Left lung (tissue), 10 donors: ENCODE results near the gene SLC16A4. TPM values are rescaled to one million over a fixed set of nuclear protein-coding genes. Genes with fewer than 3 reads are reported as not detected.
A peak's percentile ranks its signal among the peaks of the same experiment; 100 is the strongest.

Source experiments
- ATAC-seq: fragments of 200-7000 bp; cut with Tn5 transposase; one replicate; pipeline ENCODE4 v1.9.1; 2020; ENCODE audit warnings: moderate library complexity
- DNase-seq, 4 donors: peaks; one replicate each; pipeline ENCODE4 v3.0.0-alpha.2; 2013 to 2020
- H3K27ac ChIP-seq, 2 donors: fragments of 200-600 bp; sonication (generic) in 1 of 2; one replicate each; pipeline versions ENCODE4 v1.5.0 to v1.8.0; 2020 to 2021
- H3K27me3 ChIP-seq, 2 donors: fragments of 200-600 bp; sonication (generic) in 1 of 2; one replicate each; pipeline versions ENCODE4 v1.5.0 to v1.8.0; 2020 to 2021
- H3K36me3 ChIP-seq, 2 donors: fragments of 200-600 bp; sonication (generic) in 1 of 2; one replicate each; pipeline versions ENCODE4 v1.5.0 to v1.8.0; 2020 to 2021
- H3K4me1 ChIP-seq, 2 donors: fragments of 200-600 bp; one replicate each; pipeline ENCODE4 v1.8.0; 2021
- H3K4me3 ChIP-seq, 2 donors: fragments of 200-600 bp; sonication (generic) in 1 of 2; one replicate each; pipeline versions ENCODE4 v1.5.0 to v1.8.0; 2020 to 2021; ENCODE audit warnings: mild to moderate bottlenecking in 1 of 2
- H3K9me3 ChIP-seq, 2 donors: fragments of 200-600 bp; sonication (generic) in 1 of 2; one replicate each; pipeline versions ENCODE4 v1.5.0 to v1.8.0; 2020 to 2021
- intact Hi-C, 2 donors: fragments of 100-400 bp; cut with DNase I; formaldehyde crosslinking; loops; one replicate each; pipeline versions ENCODE4 v1.11.2 to v1.14.2; 2022
- polyA plus RNA-seq, 6 donors: library from polyadenylated mRNA; unstranded; fragments of 120-200 nt; gene quantifications; one replicate each; pipeline ENCODE4 v1.2.1, GENCODE V29; 2013; ENCODE audit not compliant: insufficient read length in 6 of 6
- total RNA-seq, 2 donors: library from RNA; stranded (reverse); fragmentation: NEBNext Ultra II Directional; extraction: Animal tissue kit (Norgen Biotek cat#: 25700); gene quantifications; one replicate each; pipeline ENCODE4 v1.2.1, GENCODE V29; 2021
- TF ChIP-seq, protein P1 (sequence below), 2 donors: fragments of 200-600 bp; sonication (generic) in 1 of 2; IDR thresholded peaks; one replicate each; pipeline versions ENCODE4 v1.5.0 to v1.8.0; 2021; ENCODE audit warnings: antibody characterized with exemption in 2 of 2
- donor health status: DM: no; HTN: yes; CAD: no.
- donor health status: DM: no; HTN: no; CAD: no.

SLC16A4 gene
- total and polyA plus RNA-seq, 8 donors = 6.1 to 40.5 (median 8.0) TPM

DNA sequence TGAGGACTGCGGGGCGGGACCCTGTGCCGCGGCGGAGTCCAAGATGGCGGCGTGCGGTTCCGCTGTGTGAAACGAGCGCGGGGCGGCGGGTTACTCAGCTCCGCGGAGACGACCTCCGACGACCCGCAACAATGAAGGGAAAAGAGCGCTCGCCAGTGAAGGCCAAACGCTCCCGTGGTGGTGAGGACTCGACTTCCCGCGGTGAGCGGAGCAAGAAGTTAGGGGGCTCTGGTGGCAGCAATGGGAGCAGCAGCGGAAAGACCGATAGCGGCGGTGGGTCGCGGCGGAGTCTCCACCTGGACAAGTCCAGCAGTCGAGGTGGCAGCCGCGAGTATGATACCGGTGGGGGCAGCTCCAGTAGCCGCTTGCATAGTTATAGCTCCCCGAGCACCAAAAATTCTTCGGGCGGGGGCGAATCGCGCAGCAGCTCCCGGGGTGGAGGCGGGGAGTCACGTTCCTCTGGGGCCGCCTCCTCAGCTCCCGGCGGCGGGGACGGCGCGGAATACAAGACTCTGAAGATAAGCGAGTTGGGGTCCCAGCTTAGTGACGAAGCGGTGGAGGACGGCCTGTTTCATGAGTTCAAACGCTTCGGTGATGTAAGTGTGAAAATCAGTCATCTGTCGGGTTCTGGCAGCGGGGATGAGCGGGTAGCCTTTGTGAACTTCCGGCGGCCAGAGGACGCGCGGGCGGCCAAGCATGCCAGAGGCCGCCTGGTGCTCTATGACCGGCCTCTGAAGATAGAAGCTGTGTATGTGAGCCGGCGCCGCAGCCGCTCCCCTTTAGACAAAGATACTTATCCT, 51.2 kb downstream of the SLC16A4 start:
- intact Hi-C loops = no loop called here
- Histone ChIP-seq H3K4me3 (peak overlapping the region; percentile 65 to 98), H3K27ac (peak overlapping the region; percentile 90 to 99), H3K4me1 (peaks cover 27 to 61% of the 10 kb centered on the region in 2 donors), H3K9me3 (no peaks in the 10 kb centered on the region), H3K27me3 (no peaks in the 10 kb centered on the region), H3K36me3 (peaks cover 0 to 17% of the 10 kb centered on the region in 2 donors)
- TF ChIP-seq, protein P1, sequence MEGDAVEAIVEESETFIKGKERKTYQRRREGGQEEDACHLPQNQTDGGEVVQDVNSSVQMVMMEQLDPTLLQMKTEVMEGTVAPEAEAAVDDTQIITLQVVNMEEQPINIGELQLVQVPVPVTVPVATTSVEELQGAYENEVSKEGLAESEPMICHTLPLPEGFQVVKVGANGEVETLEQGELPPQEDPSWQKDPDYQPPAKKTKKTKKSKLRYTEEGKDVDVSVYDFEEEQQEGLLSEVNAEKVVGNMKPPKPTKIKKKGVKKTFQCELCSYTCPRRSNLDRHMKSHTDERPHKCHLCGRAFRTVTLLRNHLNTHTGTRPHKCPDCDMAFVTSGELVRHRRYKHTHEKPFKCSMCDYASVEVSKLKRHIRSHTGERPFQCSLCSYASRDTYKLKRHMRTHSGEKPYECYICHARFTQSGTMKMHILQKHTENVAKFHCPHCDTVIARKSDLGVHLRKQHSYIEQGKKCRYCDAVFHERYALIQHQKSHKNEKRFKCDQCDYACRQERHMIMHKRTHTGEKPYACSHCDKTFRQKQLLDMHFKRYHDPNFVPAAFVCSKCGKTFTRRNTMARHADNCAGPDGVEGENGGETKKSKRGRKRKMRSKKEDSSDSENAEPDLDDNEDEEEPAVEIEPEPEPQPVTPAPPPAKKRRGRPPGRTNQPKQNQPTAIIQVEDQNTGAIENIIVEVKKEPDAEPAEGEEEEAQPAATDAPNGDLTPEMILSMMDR (IDR thresholded peaks at IDR 0.05) = peak in 1 of 2 donors; percentile 25
- DNase-seq (peak in 3 of 4 donors; percentile 60 to 88 (median 70)), ATAC-seq (peak; percentile 8)

DNA sequence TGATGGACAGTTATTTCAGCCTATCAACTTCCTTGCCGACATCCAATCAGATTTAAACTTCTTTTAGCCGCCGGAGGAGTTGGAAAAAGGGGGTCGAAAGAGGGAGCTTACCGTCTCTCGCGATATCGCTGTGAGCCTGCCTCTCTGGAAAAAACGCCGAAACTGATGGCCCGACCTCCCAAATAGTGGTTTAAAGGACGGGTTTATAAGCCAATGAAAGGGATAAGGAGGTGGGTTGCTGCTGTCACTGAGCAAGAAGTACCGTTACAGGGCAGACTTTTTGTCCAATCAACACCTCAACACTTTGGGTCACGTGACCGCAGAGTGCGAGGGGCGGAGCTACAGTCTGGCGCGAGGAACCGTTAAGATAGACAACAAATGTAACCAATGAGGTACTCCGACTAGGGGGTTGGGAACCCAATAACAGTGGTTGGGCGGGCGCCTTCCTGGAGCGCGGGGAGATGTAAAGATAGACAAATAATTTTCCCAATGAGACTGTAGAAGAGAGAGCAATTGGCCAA, 51.9 kb downstream of the SLC16A4 start, which contains the start of gene RBM15:
Gene RBM15 (plus strand): TSS at position 492 of the 521 bp plus-strand sequence. CDS start 29 bp downstream, at position 521.
- Histone ChIP-seq H3K4me3 (peak within 1 kb of the TSS; percentile 65 to 98), H3K9me3 (no peaks in the 10 kb centered on the region), H3K27ac (peak within 1 kb of the TSS; percentile 95 to 99), H3K4me1 (peaks cover 25 to 54% of the 10 kb centered on the region in 2 donors), H3K27me3 (no peaks in the 10 kb centered on the region), H3K36me3 (peaks cover 0 to 17% of the 10 kb centered on the region in 2 donors)
- peak; percentile 96 to 100 (median 99) for DNase-seq
- ATAC-seq = peak; percentile 81
- TF ChIP-seq, protein P1 (IDR thresholded peaks at IDR 0.05) = no peak
- intact Hi-C loops = no loop called here

- intact Hi-C loops = no loop called here
- peaks cover 25 to 49% of the 10 kb centered on the region in 2 donors for H3K4me1 ChIP-seq
- peak; percentile 84 for ATAC-seq
- TF ChIP-seq, protein P1 (IDR thresholded peaks at IDR 0.05) = peak; percentile 46 to 58
- peak in 3 of 4 donors; percentile 93 to 96 (median 96) for DNase-seq
- no peaks in the 10 kb centered on the region for H3K9me3 ChIP-seq
- H3K27me3 ChIP-seq = no peaks in the 10 kb centered on the region
- peaks cover 0 to 17% of the 10 kb centered on the region in 2 donors for H3K36me3 ChIP-seq
- H3K27ac ChIP-seq = peak overlapping the region; percentile 95 to 99
- H3K4me3 ChIP-seq = peak overlapping the region; percentile 46 to 98
Observed at GRCh38 chr1:110338309-110338885, 52.4 kb downstream of the SLC16A4 start.

- H3K27me3 ChIP-seq = no peaks in the 10 kb centered on the region
- H3K4me1 ChIP-seq = peaks cover 25 to 43% of the 10 kb centered on the region in 2 donors
- H3K27ac ChIP-seq = peak overlapping the region; percentile 95 to 99
- peaks cover 0 to 17% of the 10 kb centered on the region in 2 donors for H3K36me3 ChIP-seq
- TF ChIP-seq, protein P1 (IDR thresholded peaks at IDR 0.05) = no peak
- H3K9me3 ChIP-seq = no peaks in the 10 kb centered on the region
- H3K4me3 ChIP-seq = peak overlapping the region; percentile 46 to 98
- intact Hi-C loops = no loop called here
- ATAC-seq (peak; percentile 4), DNase-seq (peak in 3 of 4 donors; percentile 43 to 88 (median 65))
Observed at GRCh38 chr1:110337704-110338308, 53.0 kb downstream of the SLC16A4 start.
